ACC112 (cell line): ENCODE results near the gene OTOP3.
A peak's percentile ranks its signal among the peaks of the same experiment; 100 is the strongest.

Source experiments
- H2AFZ ChIP-seq: fragments of 200-600 bp; sonication (generic); one replicate; pipeline ENCODE4 v1.6.0; 2017; ENCODE audit warnings: antibody characterized with exemption, low read length; ENCODE audit not compliant: unreplicated experiment
- H3K27ac ChIP-seq: fragments of 200-600 bp; sonication (generic); 2 replicates; pipeline ENCODE4 v1.5.1; 2014; ENCODE audit warnings: low read depth, mild to moderate bottlenecking, antibody characterized with exemption, low read length, moderate library complexity
- H3K27me3 ChIP-seq: fragments of 200-600 bp; sonication (generic); 2 replicates; pipeline ENCODE4 v1.6.1; 2014; ENCODE audit warnings: mild to moderate bottlenecking, antibody characterized with exemption, low read length, moderate library complexity, mixed read lengths; ENCODE audit not compliant: insufficient read depth
- H3K36me3 ChIP-seq: fragments of 200-600 bp; sonication (generic); 2 replicates; pipeline ENCODE4 v1.6.1; 2016; ENCODE audit warnings: mild to moderate bottlenecking, antibody characterized with exemption, low read length, moderate library complexity, mixed read lengths; ENCODE audit not compliant: insufficient read depth
- H3K4me1 ChIP-seq: fragments of 200-600 bp; sonication (generic); one replicate; pipeline ENCODE4 v1.6.1; 2016; ENCODE audit warnings: low read length, mixed read lengths; ENCODE audit not compliant: insufficient read depth, unreplicated experiment, control insufficient read depth
- H3K4me3 ChIP-seq: fragments of 200-600 bp; sonication (generic); 2 replicates; pipeline ENCODE4 v1.5.1; 2014; ENCODE audit warnings: mild to moderate bottlenecking, low read depth, low read length
- H3K79me2 ChIP-seq: fragments of 200-600 bp; sonication (generic); one replicate; pipeline ENCODE4 v1.6.0; 2016; ENCODE audit warnings: low read length; ENCODE audit not compliant: control insufficient read depth, unreplicated experiment, insufficient read depth

Gene OTOP3

DNA sequence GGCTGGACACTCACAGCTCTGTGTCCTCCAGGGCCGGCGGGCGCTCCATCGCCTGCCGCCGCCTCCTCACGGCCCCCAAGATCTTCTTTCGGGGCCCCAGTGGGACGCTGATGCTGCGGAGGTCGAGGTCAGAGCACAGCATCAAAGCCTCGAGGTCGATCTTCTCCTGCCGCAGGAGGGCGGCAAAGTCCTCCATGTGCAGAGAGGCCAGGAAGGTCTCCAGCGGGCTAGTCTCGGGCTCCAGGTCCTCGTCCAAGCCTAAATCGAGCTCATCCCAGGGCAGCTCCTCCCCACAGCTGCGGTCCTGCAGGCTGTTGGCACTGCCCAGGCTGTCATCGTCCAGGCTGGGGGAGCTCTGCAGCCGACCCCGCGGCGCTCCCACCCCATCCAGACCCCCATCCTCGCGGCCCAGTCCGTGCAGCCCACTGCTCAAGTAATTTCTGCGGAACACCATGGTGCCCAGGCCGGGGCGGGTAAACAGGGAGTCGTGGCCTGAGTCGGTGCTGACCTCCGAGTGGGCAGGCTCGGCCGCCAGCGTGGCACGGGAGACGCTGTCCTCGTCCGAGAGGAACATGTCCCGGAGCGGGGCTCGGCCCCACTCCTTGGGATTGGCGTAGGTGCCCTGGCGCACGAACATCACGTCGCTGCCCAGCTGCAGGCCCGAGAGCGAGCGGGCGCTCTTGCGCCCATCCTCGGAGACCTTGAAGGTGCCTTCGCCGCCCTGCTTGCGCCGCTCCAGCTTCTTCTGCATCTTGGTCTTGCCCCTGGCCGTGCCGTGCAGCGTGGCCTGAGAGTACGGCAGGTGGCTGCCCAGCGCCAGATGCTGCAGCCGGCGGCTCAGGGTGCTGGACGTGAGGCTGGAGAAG is 16.0 kb upstream of the OTOP3 start:
- Histone ChIP-seq H2AFZ (no peak overlapping the region), H3K4me1 (no peaks in the 10 kb centered on the region), H3K27ac (no peak overlapping the region), H3K27me3 (peaks cover 49% of the 10 kb centered on the region), H3K79me2 (no peaks in the 10 kb centered on the region), H3K4me3 (no peak overlapping the region), H3K36me3 (no peaks in the 10 kb centered on the region)

DNA sequence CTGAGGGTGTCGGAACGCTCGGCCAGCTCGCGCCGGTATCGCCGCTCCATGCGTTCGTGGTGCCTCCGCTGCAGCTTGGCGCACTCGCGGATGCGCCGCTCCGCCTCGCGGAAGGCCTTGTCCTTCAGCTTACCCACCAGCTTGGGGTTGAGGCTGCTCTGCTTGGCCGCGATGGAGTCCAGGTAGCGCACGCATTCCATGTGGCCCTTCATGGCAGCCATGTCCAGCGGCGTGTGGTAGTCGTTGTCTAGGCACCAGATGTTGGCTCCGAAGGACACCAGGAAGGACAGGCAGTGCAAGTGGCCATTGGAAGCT is 15.4 kb upstream of the OTOP3 start:
- Histone ChIP-seq H3K4me1 (no peaks in the 10 kb centered on the region), H3K36me3 (no peaks in the 10 kb centered on the region), H3K4me3 (no peak overlapping the region), H3K79me2 (no peaks in the 10 kb centered on the region), H3K27ac (no peak overlapping the region), H2AFZ (no peak overlapping the region), H3K27me3 (peaks cover 55% of the 10 kb centered on the region)

DNA sequence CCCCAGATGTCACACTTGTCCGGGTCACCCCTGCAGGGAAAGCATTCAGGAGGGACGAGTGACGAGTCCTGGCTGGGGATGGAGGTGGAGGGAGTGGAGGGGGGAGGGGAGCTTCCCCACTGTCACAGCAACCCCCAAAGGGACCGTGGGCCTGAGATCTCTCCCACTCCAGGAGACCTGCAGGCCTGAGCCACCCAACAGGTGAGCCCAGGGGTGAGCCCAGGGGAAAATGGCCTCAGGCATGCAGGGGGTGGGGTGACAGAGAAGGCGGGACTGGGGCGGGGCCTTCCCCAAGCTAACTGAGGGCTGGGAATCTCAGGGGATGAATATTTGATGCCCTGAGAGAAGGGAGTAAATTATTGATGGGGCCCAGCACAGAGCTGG is 15.1 kb upstream of the OTOP3 start:
- H3K79me2 ChIP-seq = no peaks in the 10 kb centered on the region
- no peak overlapping the region for H3K27ac ChIP-seq
- no peaks in the 10 kb centered on the region for H3K4me1 ChIP-seq
- no peak overlapping the region for H2AFZ ChIP-seq
- peaks cover 59% of the 10 kb centered on the region for H3K27me3 ChIP-seq
- no peak overlapping the region for H3K4me3 ChIP-seq
- H3K36me3 ChIP-seq = no peaks in the 10 kb centered on the region

DNA sequence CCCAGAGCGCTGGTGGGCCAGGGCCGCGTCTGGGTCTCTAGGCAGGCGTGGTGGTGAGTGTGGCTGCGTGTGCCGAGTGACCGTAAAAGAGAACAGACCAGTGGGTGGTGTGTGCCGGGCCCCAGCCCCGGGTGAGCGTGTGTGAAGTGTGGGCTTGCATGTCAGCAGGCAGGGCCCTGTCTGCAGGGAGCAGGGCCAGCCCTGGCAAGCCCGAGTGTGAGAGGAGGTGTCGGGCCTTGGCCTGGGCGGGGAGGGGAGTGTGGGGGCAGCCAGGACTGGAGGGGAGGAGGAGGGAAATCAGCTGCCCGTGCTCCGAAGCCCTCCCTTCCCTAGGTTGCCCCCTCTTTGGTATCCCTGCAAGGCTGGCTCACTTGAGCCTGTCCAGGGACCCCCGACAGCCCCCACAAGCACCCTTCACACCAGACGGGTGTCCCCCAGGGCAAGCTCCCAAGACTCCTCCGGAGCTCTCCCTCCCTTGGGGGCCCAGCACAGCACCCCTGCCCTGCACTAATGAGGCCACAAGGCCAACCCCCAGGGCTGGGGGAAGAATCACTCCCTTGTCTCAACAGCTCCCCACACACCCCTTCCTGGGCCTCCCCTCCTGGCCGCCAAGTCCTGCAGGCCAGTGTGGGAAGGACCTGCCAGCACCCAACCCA is 14.5 kb upstream of the OTOP3 start:
- no peak overlapping the region for H3K4me3 ChIP-seq
- no peak overlapping the region for H2AFZ ChIP-seq
- H3K27me3 ChIP-seq = peaks cover 64% of the 10 kb centered on the region

DNA sequence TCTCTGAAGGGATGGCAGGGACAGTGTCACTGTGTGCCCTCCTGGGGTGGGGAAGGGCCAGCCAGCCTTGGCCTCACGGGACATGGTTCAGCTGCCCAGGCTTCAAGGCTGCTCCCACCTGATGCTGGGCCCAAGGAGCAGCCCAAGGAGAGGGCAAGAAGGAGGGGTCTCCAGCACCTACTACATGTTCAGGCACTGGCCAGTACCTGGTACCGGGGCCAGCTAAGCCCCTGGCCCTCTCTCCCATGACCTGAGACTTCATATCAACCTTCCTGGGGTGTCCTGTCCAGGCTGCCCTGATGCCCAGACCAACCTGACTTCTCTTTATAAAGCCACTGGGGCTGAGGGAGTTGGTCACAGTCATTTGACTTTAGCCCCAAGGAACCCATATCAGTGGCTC is 13.9 kb upstream of the OTOP3 start:
- H3K79me2 ChIP-seq = no peaks in the 10 kb centered on the region
- H3K4me1 ChIP-seq = no peaks in the 10 kb centered on the region
- H3K4me3 ChIP-seq = no peak overlapping the region
- no peaks in the 10 kb centered on the region for H3K36me3 ChIP-seq
- H2AFZ ChIP-seq = no peak overlapping the region
- peaks cover 69% of the 10 kb centered on the region for H3K27me3 ChIP-seq
- no peak overlapping the region for H3K27ac ChIP-seq

More for the DNA sequence above, 14.5 kb upstream of the OTOP3 start:
- no peak overlapping the region for H3K27ac ChIP-seq
- H3K36me3 ChIP-seq = no peaks in the 10 kb centered on the region
- H3K79me2 ChIP-seq = no peaks in the 10 kb centered on the region
- no peaks in the 10 kb centered on the region for H3K4me1 ChIP-seq

DNA sequence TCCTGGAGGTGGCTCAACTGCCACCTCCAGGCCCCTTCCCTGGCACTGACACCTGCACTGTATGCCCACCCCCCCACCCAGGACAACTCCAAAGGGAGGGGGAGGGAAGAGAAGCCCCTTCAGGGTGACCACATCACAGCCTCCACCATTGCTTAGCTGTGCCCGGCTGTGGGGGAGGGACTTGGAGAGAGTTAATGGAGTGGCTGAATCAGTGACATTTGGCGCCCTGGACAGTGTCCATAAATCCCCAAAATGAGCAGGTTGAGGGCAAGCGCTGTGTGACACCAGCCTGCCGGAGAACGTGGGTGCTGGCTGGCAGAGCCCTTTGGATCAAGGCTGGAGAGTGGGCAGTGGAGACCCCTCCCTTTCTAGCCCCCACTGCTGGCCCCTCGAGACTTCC is 13.5 kb upstream of the OTOP3 start:
- no peaks in the 10 kb centered on the region for H3K4me1 ChIP-seq
- H3K27ac ChIP-seq = no peak overlapping the region
- no peak overlapping the region for H3K4me3 ChIP-seq
- H3K27me3 ChIP-seq = peaks cover 73% of the 10 kb centered on the region
- H3K79me2 ChIP-seq = no peaks in the 10 kb centered on the region
- no peak overlapping the region for H2AFZ ChIP-seq
- H3K36me3 ChIP-seq = no peaks in the 10 kb centered on the region

DNA sequence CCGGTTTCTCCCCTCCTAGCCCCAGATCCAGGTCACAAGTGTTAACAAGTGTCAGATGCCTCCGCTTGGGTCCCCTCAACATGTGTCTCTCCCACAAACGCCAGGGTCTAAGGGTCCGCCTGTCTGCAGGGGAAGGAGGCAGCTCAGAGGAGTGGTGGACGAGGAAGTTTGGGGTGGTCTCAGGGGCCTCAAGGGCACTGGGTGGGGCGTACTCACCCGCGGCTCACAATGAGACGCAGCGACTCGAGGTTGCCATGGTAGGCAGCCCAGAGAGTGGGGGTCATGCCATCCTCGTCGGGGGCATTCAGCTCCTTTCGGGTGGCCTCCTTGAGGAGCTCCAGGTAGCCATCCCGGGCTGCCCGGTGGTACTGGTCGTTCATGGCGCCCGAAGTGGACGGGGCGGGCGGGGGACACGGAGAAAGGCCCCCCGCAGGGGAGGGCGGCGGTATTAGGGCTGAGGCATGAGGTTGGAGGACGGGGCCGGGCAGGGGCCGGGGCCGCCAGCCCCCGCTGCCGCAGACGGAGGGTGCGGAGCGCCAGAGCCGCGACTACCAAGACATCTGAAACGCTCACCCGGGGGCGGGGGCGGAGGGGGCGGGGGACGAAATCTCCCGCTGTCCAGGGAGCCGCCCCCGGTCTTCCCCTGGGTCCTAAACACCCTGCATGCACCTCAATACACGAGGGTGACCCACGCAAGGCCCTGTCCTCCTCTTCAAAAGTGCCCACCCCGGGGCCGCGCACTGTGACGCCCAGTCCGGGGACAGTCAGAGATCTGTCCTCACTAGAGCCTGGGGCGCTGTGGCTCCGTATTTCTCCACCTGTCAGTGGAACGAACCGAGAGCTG is 12.8 kb upstream of the OTOP3 start, which contains the start of gene USH1G:
Gene USH1G (minus strand): TSS at position 562 of the 844 bp plus-strand sequence. CDS start 182 bp downstream, at position 380.
- H3K4me1 ChIP-seq = no peaks in the 10 kb centered on the region
- H3K27me3 ChIP-seq = peaks cover 81% of the 10 kb centered on the region
- no peaks in the 10 kb centered on the region for H3K36me3 ChIP-seq
- H3K4me3 ChIP-seq = peak within 1 kb of the TSS; percentile 67
- no peaks in the 10 kb centered on the region for H3K79me2 ChIP-seq
- H2AFZ ChIP-seq = no peak within 1 kb of the TSS
- H3K27ac ChIP-seq = no peak within 1 kb of the TSS

DNA sequence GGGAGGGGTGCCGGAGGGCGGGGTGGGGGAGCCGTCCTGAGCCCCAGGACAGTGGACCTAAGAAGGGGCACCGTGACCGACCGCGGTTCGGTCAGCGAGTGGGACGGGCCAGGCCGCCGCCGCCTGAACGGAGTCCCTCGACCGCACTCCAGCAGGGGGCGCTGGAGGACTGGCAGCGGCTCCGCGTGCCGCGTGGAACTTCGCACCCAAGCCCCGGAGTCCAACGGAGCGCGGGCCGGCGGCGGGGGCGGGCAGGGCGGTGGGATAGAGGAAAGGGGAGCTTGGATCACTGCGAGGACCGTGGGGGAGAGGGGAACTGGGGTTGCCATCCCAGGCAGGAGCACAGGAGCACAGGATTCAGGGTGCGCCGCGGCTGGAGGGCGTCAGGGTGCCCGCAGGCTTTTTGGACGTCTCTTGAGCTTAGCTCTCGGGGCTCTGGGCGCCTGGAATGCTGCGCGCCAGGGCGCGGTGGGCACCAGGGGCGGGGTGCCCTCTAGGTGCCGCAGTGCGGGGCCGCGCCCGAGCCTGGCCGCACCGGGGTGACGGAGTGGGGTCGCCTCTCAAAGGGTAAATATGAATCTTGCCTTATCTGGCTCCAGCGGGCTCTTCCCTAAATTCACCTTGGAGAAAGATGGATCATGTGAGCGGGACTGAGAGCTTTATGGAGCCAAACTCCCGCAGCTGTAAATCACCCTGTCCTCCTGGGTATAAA is 12.0 kb upstream of the OTOP3 start:
- H2AFZ ChIP-seq = no peak overlapping the region
- H3K27me3 ChIP-seq = peaks cover 89% of the 10 kb centered on the region
- peak overlapping the region; percentile 67 for H3K4me3 ChIP-seq

DNA sequence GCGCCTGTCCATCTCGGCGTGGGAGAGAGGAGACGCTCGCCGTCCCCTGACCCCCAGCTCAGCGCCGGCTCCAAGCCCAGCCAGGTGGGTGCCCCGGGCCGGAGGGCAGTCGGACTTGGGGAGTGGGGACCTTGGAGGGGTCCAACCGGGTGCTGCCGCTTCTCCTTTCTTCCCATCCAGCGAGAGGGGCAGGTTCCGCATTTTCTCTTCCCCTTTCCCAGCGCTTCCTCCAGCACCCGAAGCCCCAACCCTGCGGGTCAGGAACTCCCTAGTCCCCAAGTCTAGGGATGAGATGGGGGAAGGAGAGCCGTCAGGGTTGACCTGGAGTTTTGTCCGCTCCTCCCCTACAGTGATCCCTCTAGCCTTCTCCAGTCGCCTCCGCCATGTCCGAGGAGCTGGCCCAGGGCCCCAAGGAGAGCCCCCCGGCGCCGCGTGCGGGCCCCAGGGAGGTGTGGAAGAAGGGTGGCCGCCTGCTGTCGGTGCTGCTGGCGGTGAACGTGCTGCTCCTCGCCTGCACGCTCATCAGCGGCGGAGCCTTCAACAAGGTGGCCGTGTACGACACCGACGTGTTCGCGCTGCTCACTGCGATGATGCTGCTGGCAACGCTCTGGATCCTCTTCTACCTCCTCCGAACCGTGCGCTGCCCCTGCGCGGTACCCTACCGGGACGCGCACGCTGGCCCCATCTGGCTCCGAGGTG is 11.3 kb upstream of the OTOP3 start, which contains the start of gene OTOP2:
Gene OTOP2 (plus strand): TSS at position 24 of the 699 bp plus-strand sequence. CDS start 360 bp downstream, at position 384.
- H2AFZ ChIP-seq = no peak within 1 kb of the TSS
- peaks cover 93% of the 10 kb centered on the region for H3K27me3 ChIP-seq

More for the DNA sequence above, 12.0 kb upstream of the OTOP3 start:
- no peaks in the 10 kb centered on the region for H3K4me1 ChIP-seq
- H3K79me2 ChIP-seq = no peaks in the 10 kb centered on the region
- H3K27ac ChIP-seq = no peak overlapping the region
- no peaks in the 10 kb centered on the region for H3K36me3 ChIP-seq

More for the DNA sequence above, 11.3 kb upstream of the OTOP3 start, which contains the start of gene OTOP2:
- peak within 1 kb of the TSS; percentile 67 for H3K4me3 ChIP-seq
- H3K4me1 ChIP-seq = no peaks in the 10 kb centered on the region
- H3K36me3 ChIP-seq = no peaks in the 10 kb centered on the region
- no peak within 1 kb of the TSS for H3K27ac ChIP-seq
- no peaks in the 10 kb centered on the region for H3K79me2 ChIP-seq
